HEK293T (cell line): ENCODE measurements around the gene RABL6.

Experiments
- ARNT ChIP-seq: fragments of 450-650 bp; IDR thresholded peaks from 2 replicates; pipeline ENCODE4 v1.6.1; 2017; ENCODE audit warnings: mild to moderate bottlenecking
- BHLHE40 ChIP-seq: fragments of 450-650 bp; IDR thresholded peaks from 2 replicates; pipeline ENCODE4 v1.6.1; 2016; ENCODE audit warnings: mild to moderate bottlenecking, moderate library complexity, borderline replicate concordance
- ELF4 ChIP-seq: fragments of 450-650 bp; IDR thresholded peaks from 2 replicates; pipeline ENCODE4 v1.6.1; 2017; ENCODE audit warnings: antibody characterized with exemption
- FOXA1 ChIP-seq: fragments of 450-650 bp; IDR thresholded peaks from 2 replicates; pipeline ENCODE4 v1.6.1; 2016; ENCODE audit warnings: mild to moderate bottlenecking
- FOXK2 ChIP-seq: fragments of 450-650 bp; IDR thresholded peaks from 2 replicates; pipeline ENCODE4 v1.6.1; 2016; ENCODE audit warnings: mild to moderate bottlenecking
- HDGF ChIP-seq: fragments of 450-650 bp; IDR thresholded peaks from 2 replicates; pipeline ENCODE4 v1.6.1; 2017; ENCODE audit warnings: antibody characterized with exemption, borderline replicate concordance
- NFRKB ChIP-seq: fragments of 450-650 bp; IDR thresholded peaks from 2 replicates; pipeline ENCODE4 v1.6.1; 2016; ENCODE audit warnings: mild to moderate bottlenecking, moderate library complexity
- SP1 ChIP-seq: fragments of 450-650 bp; IDR thresholded peaks from 2 replicates; pipeline ENCODE4 v1.6.1; 2017
- SUZ12 ChIP-seq: fragments of 450-650 bp; IDR thresholded peaks from 2 replicates; pipeline ENCODE4 v1.6.1; 2016; ENCODE audit warnings: mild to moderate bottlenecking
- TARDBP ChIP-seq: fragments of 450-650 bp; IDR thresholded peaks from 2 replicates; pipeline ENCODE4 v1.6.1; 2016
- ZNF384 ChIP-seq: fragments of 450-650 bp; IDR thresholded peaks from 2 replicates; pipeline ENCODE4 v1.6.1; 2016

DNA sequence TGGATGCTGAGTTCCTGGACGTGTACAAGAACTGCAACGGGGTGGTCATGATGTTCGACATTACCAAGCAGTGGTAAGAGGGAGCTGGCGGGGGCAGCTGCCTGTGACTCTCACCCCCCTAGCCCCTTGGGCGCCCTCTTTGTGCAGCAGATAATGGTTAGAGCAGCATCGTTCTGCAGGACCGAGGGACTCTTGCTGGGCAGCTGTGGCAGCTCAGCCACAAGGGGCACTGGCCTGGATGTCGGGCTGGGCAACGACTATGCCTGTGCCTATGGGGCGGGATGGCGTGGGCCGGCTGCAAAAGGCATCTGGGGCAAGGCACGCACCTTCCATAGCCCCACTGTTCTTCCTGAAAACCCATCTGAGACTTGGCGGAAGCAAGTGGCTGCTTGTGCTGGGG lies 21.7 kb downstream of the RABL6 start:
- TF ChIP-seq BHLHE40 (no peak), ELF4 (no peak), NFRKB (no peak), TARDBP (no peak), FOXK2 (no peak), SUZ12 (no peak), SP1 (no peak), HDGF (no peak), ZNF384 (no peak), FOXA1 (no peak), ARNT (no peak)
